ENCODE measurements around the gene AKT1. TPM values are rescaled to one million over a fixed set of nuclear protein-coding genes. Genes with fewer than 3 reads are reported as not detected.

Gene AKT1
- total and polyA plus RNA-seq, 2 experiments from 2014 or later, result 19.2 to 78.7 TPM

GRCh38 chr14:104784846-104785707 is 10.5 kb downstream of the AKT1 start:
- H3K36me3 Mint-ChIP-seq (ENCODE audit: low read depth), result no peaks in the 10 kb centered on the region
- H3K27me3 ChIP-seq (ENCODE audit: insufficient read depth), result no peaks in the 10 kb centered on the region
- H3K27me3 Mint-ChIP-seq (ENCODE audit: insufficient read depth, low read depth, poor library complexity), result peaks cover 7% of the 10 kb centered on the region
- H4K20me1 ChIP-seq (replicated peaks; ENCODE audit: insufficient read depth), result no peaks in the 10 kb centered on the region
- H3K4me3 Mint-ChIP-seq, result no peak overlapping the region
- DNase-seq (ENCODE audit: low spot score), result no peak
- no peaks in the 10 kb centered on the region for H3K79me2 ChIP-seq (replicated peaks; ENCODE audit: insufficient read depth)
- no peak for ATAC-seq
- H2AFZ ChIP-seq, result no peak overlapping the region
- TF ChIP-seq CREB1 (CRISPR knock-in tag; IDR thresholded peaks at IDR 0.05; ENCODE audit: low read depth) (no peak), NANOG (IDR thresholded peaks at IDR 0.05; ENCODE audit: borderline replicate concordance) (no peak), STAT1 (IDR thresholded peaks at IDR 0.05; ENCODE audit: unreplicated experiment) (no peak), ZNF331 (CRISPR knock-in tag; IDR thresholded peaks at IDR 0.05; ENCODE audit: low read depth) (no peak), EZH2phosphoT487 (IDR thresholded peaks at IDR 0.05; ENCODE audit: unreplicated experiment) (no peak), EZH2 (IDR thresholded peaks at IDR 0.05; ENCODE audit: low read depth, unreplicated experiment) (no peak), ZNF462 (CRISPR knock-in tag; IDR thresholded peaks at IDR 0.05) (no peak), CTCF (conservative IDR thresholded peaks at IDR 0.05; ENCODE audit: low read depth in 2 of 2) (no peak), ETS1 (IDR thresholded peaks at IDR 0.05) (no peak), REST (IDR thresholded peaks at IDR 0.05; ENCODE audit: unreplicated experiment) (no peak), POLR2AphosphoS5 (IDR thresholded peaks at IDR 0.05; ENCODE audit: low read depth) (no peak), ZNF114 (CRISPR knock-in tag; IDR thresholded peaks at IDR 0.05) (no peak), JUNB (IDR thresholded peaks at IDR 0.05; ENCODE audit: unreplicated experiment) (no peak)
- no peaks in the 10 kb centered on the region for H3K9me2 ChIP-seq (ENCODE audit: insufficient read depth)
- no peak overlapping the region for H3K4me3 ChIP-seq
- H3K27ac ChIP-seq (ENCODE audit: low read depth), result no peak overlapping the region
- no peaks in the 10 kb centered on the region for H3K4me1 ChIP-seq (ENCODE audit: insufficient read depth)
- H3K4me2 ChIP-seq, result no peak overlapping the region
- H3F3A ChIP-seq (replicated peaks; ENCODE audit: low read depth), result no peaks in the 10 kb centered on the region
- no peak overlapping the region; the same call in 1 of the 2 replicates for H3K27ac Mint-ChIP-seq
- no peaks in the 10 kb centered on the region for H3K36me3 ChIP-seq (ENCODE audit: insufficient read depth)
- no peaks in the 10 kb centered on the region for H3K9me3 Mint-ChIP-seq
- H3K4me1 Mint-ChIP-seq, result no peaks in the 10 kb centered on the region

Measured in GM23338 (cell line).